ENCODE results near the gene MCTP1.

The MCTP1 gene

DNA sequence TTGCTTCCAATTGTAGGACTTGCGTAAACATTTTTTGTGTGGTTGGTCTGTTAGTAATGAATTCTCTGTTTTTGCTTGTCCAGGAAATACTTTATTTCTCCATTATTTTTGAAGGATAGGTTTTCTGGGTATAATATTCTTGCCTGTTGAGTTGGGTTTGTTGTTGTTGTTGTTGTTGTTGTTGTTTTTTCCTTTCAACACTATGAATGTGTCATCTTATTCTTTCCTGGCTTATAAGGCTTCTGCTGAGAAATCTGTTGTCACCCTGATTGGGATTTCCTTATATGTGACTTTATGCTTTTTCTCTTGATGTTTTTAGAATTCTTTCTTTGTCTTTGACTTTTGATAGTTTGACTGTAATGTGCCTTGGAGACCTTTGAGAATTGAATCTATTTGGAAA is 626.6 kb downstream of the MCTP1 start:
- DNase-seq (ENCODE audit: low read depth, low spot score), result no peak

All from activated CD4-positive, CD25-positive, alpha-beta regulatory T cell treated with anti-CD3 and anti-CD28 coated beads, Interleukin-2, amount 50 U/mL, for 16 hours (primary cell).